NCI-H1694 treated with DMSO at 0.1 percent for 48 hours (cell line): ENCODE results near the gene AMOT.

ENCODE experiments used
- DNase-seq: peaks from one replicate; lab custom pipeline; 2025; lab: John Stamatoyannopoulos, UW

Gene AMOT

DNA sequence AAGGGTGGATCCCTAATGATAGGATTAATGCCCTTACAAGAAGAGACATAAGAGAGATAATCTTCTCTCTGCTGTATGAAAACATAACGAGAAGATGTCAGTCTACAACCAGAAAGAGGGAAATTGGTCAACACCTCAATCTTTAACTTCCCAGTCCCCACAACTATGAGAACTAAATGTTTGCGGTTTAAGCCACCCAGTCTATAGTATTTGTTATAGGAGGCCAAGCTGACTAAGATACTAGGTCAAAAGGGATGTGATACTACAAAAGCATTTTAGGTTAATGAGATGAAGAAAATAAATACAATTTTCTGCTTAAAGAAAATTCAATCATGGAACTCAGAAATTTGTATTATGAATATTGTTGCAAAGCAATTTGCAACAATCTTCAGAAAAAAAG, 105.5 kb downstream of the AMOT start:
- DNase-seq, result no peak

DNA sequence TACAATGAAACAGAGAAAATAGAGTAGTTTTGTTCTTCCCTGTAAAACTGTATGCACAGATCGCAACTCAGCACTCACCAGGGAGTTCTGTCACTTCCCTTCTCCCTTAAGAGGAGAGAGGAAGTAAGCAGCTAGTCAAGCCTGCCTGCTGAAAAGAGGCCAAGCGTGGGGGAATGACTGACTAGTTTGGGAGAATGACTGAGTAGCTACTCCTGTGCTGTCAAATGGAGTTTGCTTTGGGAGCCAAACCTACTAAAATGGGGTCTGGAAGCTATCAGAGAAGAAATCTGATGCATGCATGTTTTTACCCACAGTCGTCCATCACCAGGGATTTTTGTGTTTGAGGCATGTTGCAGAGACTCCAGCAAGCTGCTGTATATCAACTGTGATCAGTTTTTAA, 106.3 kb downstream of the AMOT start:
- DNase-seq, result no peak

DNA sequence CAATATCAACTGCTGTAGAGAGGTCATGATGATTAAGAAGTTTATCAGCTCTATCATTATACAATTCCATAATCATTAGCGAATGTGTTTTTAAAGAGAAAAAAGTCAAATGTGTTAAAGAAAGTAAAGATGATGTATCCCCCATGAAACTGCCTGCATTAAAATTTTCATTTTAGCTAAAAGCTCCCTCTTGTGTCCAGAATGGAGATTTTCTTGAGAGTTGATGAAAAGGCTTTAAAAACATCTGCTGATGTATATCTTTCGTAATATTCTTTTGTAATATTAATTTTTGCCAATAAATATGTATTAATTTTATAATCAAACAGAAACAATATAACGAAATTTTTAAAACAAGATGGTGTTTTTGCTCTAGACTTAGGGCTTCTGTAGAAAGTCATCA, 108.8 kb downstream of the AMOT start:
- DNase-seq, result peak; percentile 8
